HEK293 (cell line): ENCODE results near the gene EXT2.

Source experiments
- CTCF ChIA-PET: fragments of 350-600 bp; formaldehyde crosslinking; extraction: SDS; loops from one replicate; lab custom pipeline; 2021; ENCODE audit warnings: antibody characterized with exemption; lab: Yijun Ruan, JAX
- POLR2A ChIA-PET: fragments of 300-600 bp; formaldehyde crosslinking; extraction: SDS; loops from one replicate; lab custom pipeline; 2020; ENCODE audit warnings: antibody characterized with exemption, inconsistent platforms; lab: Yijun Ruan, JAX
- H3K27ac ChIP-seq: fragments of 200-500 bp; sonication (Bioruptor generic); 2 replicates; pipeline ENCODE4 v1.5.1; 2014; ENCODE audit warnings: low read depth, low read length, control low read depth, inconsistent platforms; ENCODE audit errors: extremely low read depth
- H3K36me3 ChIP-seq, 2 experiments: fragments of 200-500 bp in 1 of 2; sonication (Bioruptor generic) in 1 of 2; 1 replicate in 1 of 2; 2 replicates in 1 of 2; pipeline ENCODE4 v1.5.1; 2014 to 2017; ENCODE audit warnings: inconsistent platforms in 2 of 2, low read length in 2 of 2; ENCODE audit not compliant: control insufficient read depth in 2 of 2, insufficient read depth in 1 of 2
- H3K4me1 ChIP-seq: fragments of 200-500 bp; sonication (Bioruptor generic); 2 replicates; pipeline ENCODE4 v1.5.1; 2014; ENCODE audit warnings: mild to moderate bottlenecking, low read length, inconsistent platforms; ENCODE audit not compliant: control insufficient read depth, insufficient read depth
- H3K4me3 ChIP-seq: 2 replicates; pipeline ENCODE4 v1.5.1; 2011; ENCODE audit warnings: low read depth, mild to moderate bottlenecking, control low read depth, low read length, moderate library complexity
- H3K9me3 ChIP-seq: fragments of 200-500 bp; sonication (Bioruptor generic); 2 replicates; pipeline ENCODE4 v1.5.1; 2014; ENCODE audit warnings: low read depth, low read length, inconsistent platforms; ENCODE audit not compliant: control insufficient read depth, insufficient read depth
- BCL11B ChIP-seq: fragments of 450-650 bp; formaldehyde crosslinking; IDR thresholded peaks from 2 replicates; pipeline ENCODE4 v1.5.1; 2016; ENCODE audit warnings: low read depth, missing biosample characterization, missing genetic modification characterization
- HOXA7 ChIP-seq: sonication (generic); formaldehyde crosslinking; IDR thresholded peaks from 2 replicates; pipeline ENCODE4 v1.8.1; 2022; ENCODE audit warnings: missing genetic modification reagents, borderline replicate concordance
- KLF10 ChIP-seq: fragments of 450-650 bp; IDR thresholded peaks from 2 replicates; pipeline ENCODE4 v1.5.1; 2018; ENCODE audit warnings: missing biosample characterization, mild to moderate bottlenecking, missing genetic modification characterization
- KLF9 ChIP-seq: fragments of 450-650 bp; formaldehyde crosslinking; IDR thresholded peaks from 2 replicates; pipeline ENCODE4 v1.5.1; 2016; ENCODE audit warnings: missing biosample characterization, missing genetic modification characterization, low read depth
- MYNN ChIP-seq: fragments of 450-650 bp; formaldehyde crosslinking; IDR thresholded peaks from 2 replicates; pipeline ENCODE4 v1.5.1; 2016; ENCODE audit warnings: missing biosample characterization, missing genetic modification characterization, borderline replicate concordance
- MZF1 ChIP-seq: fragments of 450-650 bp; formaldehyde crosslinking; IDR thresholded peaks from 2 replicates; pipeline ENCODE4 v1.5.1; 2017; ENCODE audit warnings: missing biosample characterization, missing genetic modification characterization, borderline replicate concordance
- OSR2 ChIP-seq: fragments of 450-650 bp; formaldehyde crosslinking; IDR thresholded peaks from 2 replicates; pipeline ENCODE4 v1.5.1; 2016; ENCODE audit warnings: missing biosample characterization, missing genetic modification characterization
- REPIN1 ChIP-seq: fragments of 450-650 bp; formaldehyde crosslinking; IDR thresholded peaks from 2 replicates; pipeline ENCODE4 v1.5.1; 2017; ENCODE audit warnings: missing biosample characterization, missing genetic modification characterization, low read depth
- SP2 ChIP-seq: fragments of 450-650 bp; formaldehyde crosslinking; IDR thresholded peaks from 2 replicates; pipeline ENCODE4 v1.5.1; 2016; ENCODE audit warnings: missing biosample characterization, missing genetic modification characterization
- ZBTB20 ChIP-seq: fragments of 450-650 bp; formaldehyde crosslinking; IDR thresholded peaks from 2 replicates; pipeline ENCODE4 v1.5.1; 2016; ENCODE audit warnings: missing biosample characterization, missing genetic modification characterization
- ZNF121 ChIP-seq: fragments of 450-650 bp; formaldehyde crosslinking; IDR thresholded peaks from 2 replicates; pipeline ENCODE4 v1.5.1; 2016; ENCODE audit warnings: missing biosample characterization, missing genetic modification characterization
- ZNF157 ChIP-seq: fragments of 450-650 bp; formaldehyde crosslinking; IDR thresholded peaks from 2 replicates; pipeline ENCODE4 v1.5.1; 2016; ENCODE audit warnings: missing biosample characterization, missing genetic modification characterization
- ZNF302 ChIP-seq: fragments of 450-650 bp; formaldehyde crosslinking; IDR thresholded peaks from 2 replicates; pipeline ENCODE4 v1.5.1; 2016; ENCODE audit warnings: missing biosample characterization, missing genetic modification characterization, low read depth
- ZNF335 ChIP-seq: fragments of 450-650 bp; formaldehyde crosslinking; conservative IDR thresholded peaks from 2 replicates; pipeline ENCODE4 v1.5.1; 2016; ENCODE audit warnings: missing biosample characterization, missing genetic modification characterization
- ZNF366 ChIP-seq: fragments of 450-650 bp; formaldehyde crosslinking; conservative IDR thresholded peaks from 2 replicates; pipeline ENCODE4 v1.5.1; 2016; ENCODE audit warnings: missing biosample characterization, missing genetic modification characterization
- ZNF660 ChIP-seq: fragments of 450-650 bp; IDR thresholded peaks from 2 replicates; pipeline ENCODE4 v1.5.1; 2018; ENCODE audit warnings: missing biosample characterization, mild to moderate bottlenecking, missing genetic modification characterization
- ZNF785 ChIP-seq: fragments of 450-650 bp; formaldehyde crosslinking; IDR thresholded peaks from 2 replicates; pipeline ENCODE4 v1.5.1; 2016; ENCODE audit warnings: missing biosample characterization, missing genetic modification characterization
- ZNF792 ChIP-seq: fragments of 450-650 bp; formaldehyde crosslinking; IDR thresholded peaks from 2 replicates; pipeline ENCODE4 v1.5.1; 2016; ENCODE audit warnings: missing biosample characterization, missing genetic modification characterization
- ZNF830 ChIP-seq: fragments of 450-650 bp; IDR thresholded peaks from 2 replicates; pipeline ENCODE4 v1.5.0; 2018; ENCODE audit warnings: missing biosample characterization, missing genetic modification characterization, low read depth, mild to moderate bottlenecking, moderate library complexity
- ZNF843 ChIP-seq: fragments of 450-650 bp; formaldehyde crosslinking; IDR thresholded peaks from 2 replicates; pipeline ENCODE4 v1.5.1; 2016; ENCODE audit warnings: missing biosample characterization, missing genetic modification characterization
- TF ChIP-seq, protein P1 (sequence below): fragments of 450-650 bp; formaldehyde crosslinking; IDR thresholded peaks from 2 replicates; pipeline ENCODE4 v1.5.1; 2016; ENCODE audit warnings: missing biosample characterization, missing genetic modification characterization
- TF ChIP-seq, protein P2 (sequence below): fragments of 450-650 bp; formaldehyde crosslinking; conservative IDR thresholded peaks from 2 replicates; pipeline ENCODE4 v1.5.1; 2016; ENCODE audit warnings: low read depth, missing biosample characterization, missing genetic modification characterization
- TF ChIP-seq, protein P3 (sequence below): fragments of 450-650 bp; formaldehyde crosslinking; IDR thresholded peaks from 2 replicates; pipeline ENCODE4 v1.5.1; 2016; ENCODE audit warnings: missing biosample characterization, missing genetic modification characterization

The EXT2 gene

DNA sequence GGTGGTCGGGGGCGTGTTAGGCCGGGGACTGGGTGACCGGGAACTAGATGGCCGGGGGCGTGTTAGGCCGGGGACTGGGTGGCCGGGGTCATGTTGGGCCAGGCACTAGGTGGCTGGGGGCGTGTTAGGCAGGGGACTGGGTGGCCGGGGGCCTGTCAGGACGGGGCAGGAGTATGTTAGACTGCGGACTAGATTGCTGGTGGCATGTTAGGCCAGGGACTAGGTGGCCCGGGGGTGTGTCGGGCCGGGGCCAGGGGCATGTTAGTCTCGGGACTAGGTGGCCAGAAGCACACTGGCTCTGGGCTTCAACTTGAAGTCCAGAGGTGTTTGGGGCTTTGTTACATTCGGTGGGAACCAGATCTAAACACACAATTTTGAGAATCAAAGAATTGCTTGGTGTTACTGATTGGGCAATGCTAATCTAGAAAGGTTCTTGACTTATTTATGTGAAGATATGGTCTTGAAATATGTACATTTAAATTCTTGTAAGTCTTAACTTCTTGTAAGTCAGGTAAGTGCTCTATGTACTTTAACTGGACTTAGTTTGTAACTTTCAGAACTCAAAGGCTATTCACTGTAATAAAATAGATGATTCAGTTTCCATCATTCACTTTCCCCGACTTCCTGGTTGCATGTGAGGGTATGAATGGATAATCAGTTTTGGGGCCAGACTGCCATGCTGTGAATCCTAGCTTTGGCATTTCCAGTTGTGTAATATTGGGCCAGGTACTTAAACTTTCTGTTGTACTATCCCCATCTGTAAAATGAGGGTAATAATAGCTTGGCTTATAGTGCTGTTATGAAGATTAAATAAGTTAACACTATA lies 1.1 kb downstream of the EXT2 start:
- Histone ChIP-seq H3K9me3 (no peaks in the 10 kb centered on the region), H3K4me3 (peak overlapping the region; percentile 95)
- CTCF ChIA-PET = interaction anchor here (0.8 kb wide), 1 partner anchor 14 kb away, joined by 7 read pairs; no protein-coding TSS in a partner anchor
- TF ChIP-seq MZF1 (no peak), ZNF302 (no peak), KLF10 (tag by site-specific recombination) (peak; percentile 51; the same call in 1 of the 2 replicates), KLF9 (tag by site-specific recombination) (peak; percentile 45), ZNF335 (tag by site-specific recombination) (peak; percentile 95), ZNF660 (peak; percentile 61; the same call in 1 of the 2 replicates), SP2 (tag by site-specific recombination) (0 out of 2 replicates have a peak, but pooled peaks have one; percentile 7), ZBTB20 (tag by site-specific recombination) (peak; percentile 55), OSR2 (tag by site-specific recombination) (no peak), BCL11B (tag by site-specific recombination) (no peak), MYNN (tag by site-specific recombination) (no peak)
- TF ChIP-seq, protein P1, sequence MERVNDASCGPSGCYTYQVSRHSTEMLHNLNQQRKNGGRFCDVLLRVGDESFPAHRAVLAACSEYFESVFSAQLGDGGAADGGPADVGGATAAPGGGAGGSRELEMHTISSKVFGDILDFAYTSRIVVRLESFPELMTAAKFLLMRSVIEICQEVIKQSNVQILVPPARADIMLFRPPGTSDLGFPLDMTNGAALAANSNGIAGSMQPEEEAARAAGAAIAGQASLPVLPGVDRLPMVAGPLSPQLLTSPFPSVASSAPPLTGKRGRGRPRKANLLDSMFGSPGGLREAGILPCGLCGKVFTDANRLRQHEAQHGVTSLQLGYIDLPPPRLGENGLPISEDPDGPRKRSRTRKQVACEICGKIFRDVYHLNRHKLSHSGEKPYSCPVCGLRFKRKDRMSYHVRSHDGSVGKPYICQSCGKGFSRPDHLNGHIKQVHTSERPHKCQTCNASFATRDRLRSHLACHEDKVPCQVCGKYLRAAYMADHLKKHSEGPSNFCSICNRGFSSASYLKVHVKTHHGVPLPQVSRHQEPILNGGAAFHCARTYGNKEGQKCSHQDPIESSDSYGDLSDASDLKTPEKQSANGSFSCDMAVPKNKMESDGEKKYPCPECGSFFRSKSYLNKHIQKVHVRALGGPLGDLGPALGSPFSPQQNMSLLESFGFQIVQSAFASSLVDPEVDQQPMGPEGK = peak; percentile 45; the same call in 1 of the 2 replicates
- TF ChIP-seq, protein P2, sequence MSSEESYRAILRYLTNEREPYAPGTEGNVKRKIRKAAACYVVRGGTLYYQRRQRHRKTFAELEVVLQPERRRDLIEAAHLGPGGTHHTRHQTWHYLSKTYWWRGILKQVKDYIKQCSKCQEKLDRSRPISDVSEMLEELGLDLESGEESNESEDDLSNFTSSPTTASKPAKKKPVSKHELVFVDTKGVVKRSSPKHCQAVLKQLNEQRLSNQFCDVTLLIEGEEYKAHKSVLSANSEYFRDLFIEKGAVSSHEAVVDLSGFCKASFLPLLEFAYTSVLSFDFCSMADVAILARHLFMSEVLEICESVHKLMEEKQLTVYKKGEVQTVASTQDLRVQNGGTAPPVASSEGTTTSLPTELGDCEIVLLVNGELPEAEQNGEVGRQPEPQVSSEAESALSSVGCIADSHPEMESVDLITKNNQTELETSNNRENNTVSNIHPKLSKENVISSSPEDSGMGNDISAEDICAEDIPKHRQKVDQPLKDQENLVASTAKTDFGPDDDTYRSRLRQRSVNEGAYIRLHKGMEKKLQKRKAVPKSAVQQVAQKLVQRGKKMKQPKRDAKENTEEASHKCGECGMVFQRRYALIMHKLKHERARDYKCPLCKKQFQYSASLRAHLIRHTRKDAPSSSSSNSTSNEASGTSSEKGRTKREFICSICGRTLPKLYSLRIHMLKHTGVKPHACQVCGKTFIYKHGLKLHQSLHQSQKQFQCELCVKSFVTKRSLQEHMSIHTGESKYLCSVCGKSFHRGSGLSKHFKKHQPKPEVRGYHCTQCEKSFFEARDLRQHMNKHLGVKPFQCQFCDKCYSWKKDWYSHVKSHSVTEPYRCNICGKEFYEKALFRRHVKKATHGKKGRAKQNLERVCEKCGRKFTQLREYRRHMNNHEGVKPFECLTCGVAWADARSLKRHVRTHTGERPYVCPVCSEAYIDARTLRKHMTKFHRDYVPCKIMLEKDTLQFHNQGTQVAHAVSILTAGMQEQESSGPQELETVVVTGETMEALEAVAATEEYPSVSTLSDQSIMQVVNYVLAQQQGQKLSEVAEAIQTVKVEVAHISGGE = peak; percentile 51; the same call in 1 of the 2 replicates
- TF ChIP-seq, all 188 proteins: peak for 8
- Histone ChIP-seq H3K36me3 (peaks cover 0 to 11% of the 10 kb centered on the region in 2 experiments; a peak in 1 of 3 replicates), H3K27ac (no peak overlapping the region), H3K4me1 (no peaks in the 10 kb centered on the region)
- POLR2A ChIA-PET = no interaction called here

DNA sequence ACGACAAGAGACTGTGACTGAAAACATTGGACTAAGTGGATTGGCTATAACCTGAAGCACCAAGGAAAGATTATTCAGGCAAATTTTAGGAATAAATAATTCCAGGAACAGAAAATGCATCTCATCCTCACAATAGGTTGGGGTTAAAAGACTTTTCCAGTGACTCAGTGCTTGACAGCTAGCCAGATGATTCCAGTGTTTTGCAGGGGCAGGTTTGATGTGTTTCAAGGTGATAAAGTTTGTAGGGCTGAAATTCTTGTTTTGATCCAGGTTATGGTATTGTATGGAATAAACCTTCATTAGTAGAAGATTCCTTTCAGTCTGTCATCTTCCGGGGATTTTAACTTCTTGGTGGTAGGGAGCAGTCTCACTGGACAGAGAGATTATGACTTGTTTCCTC lies 2.3 kb downstream of the EXT2 start:
- CTCF ChIA-PET = interaction anchor here (0.6 kb wide), 1 partner anchor 359 kb away, joined by 3 read pairs; no protein-coding TSS in a partner anchor
- POLR2A ChIA-PET = no interaction called here

More for the DNA sequence above, 2.3 kb downstream of the EXT2 start:
- Histone ChIP-seq H3K4me3 (no peak overlapping the region), H3K36me3 (peaks cover 0 to 11% of the 10 kb centered on the region in 2 experiments; a peak in 1 of 3 replicates), H3K27ac (no peak overlapping the region), H3K9me3 (no peaks in the 10 kb centered on the region), H3K4me1 (no peaks in the 10 kb centered on the region)
- TF ChIP-seq ZNF366 (tag by site-specific recombination) = no peak
- no peak for TF ChIP-seq ZNF121 (tag by site-specific recombination)
- TF ChIP-seq ZNF157 (tag by site-specific recombination) = no peak
- TF ChIP-seq ZNF785 (tag by site-specific recombination) = no peak
- TF ChIP-seq REPIN1 = no peak
- TF ChIP-seq ZNF830 (tag by site-specific recombination) = no peak
- TF ChIP-seq ZNF843 (tag by site-specific recombination) = no peak
- no peak for TF ChIP-seq ZNF792 (tag by site-specific recombination)
- TF ChIP-seq HOXA7 (CRISPR knock-in tag) = no peak
- TF ChIP-seq, protein P3, sequence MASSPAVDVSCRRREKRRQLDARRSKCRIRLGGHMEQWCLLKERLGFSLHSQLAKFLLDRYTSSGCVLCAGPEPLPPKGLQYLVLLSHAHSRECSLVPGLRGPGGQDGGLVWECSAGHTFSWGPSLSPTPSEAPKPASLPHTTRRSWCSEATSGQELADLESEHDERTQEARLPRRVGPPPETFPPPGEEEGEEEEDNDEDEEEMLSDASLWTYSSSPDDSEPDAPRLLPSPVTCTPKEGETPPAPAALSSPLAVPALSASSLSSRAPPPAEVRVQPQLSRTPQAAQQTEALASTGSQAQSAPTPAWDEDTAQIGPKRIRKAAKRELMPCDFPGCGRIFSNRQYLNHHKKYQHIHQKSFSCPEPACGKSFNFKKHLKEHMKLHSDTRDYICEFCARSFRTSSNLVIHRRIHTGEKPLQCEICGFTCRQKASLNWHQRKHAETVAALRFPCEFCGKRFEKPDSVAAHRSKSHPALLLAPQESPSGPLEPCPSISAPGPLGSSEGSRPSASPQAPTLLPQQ (tag by site-specific recombination) = no peak
- TF ChIP-seq ZNF302 = no peak
